HepG2 (cell line): ENCODE results near the gene HDGFL2. TPM values are rescaled to one million over a fixed set of nuclear protein-coding genes. Genes with fewer than 3 reads are reported as not detected.

Source experiments
- DNMT1 ChIP-seq: sonication (generic); formaldehyde crosslinking; IDR thresholded peaks from 2 replicates; pipeline ENCODE4 v1.5.1; 2020; ENCODE audit warnings: mild to moderate bottlenecking, missing genetic modification reagents
- E2F5 ChIP-seq: sonication (generic); formaldehyde crosslinking; conservative IDR thresholded peaks from 2 replicates; pipeline ENCODE4 v1.4.0; 2020; ENCODE audit warnings: missing genetic modification reagents
- GFI1 ChIP-seq: sonication (generic); formaldehyde crosslinking; IDR thresholded peaks from 2 replicates; pipeline ENCODE4 v1.5.0; 2020; ENCODE audit warnings: missing genetic modification reagents, mild to moderate bottlenecking, borderline replicate concordance
- IKZF5 ChIP-seq: IDR thresholded peaks from 2 replicates; pipeline ENCODE4 v1.6.1; 2018; ENCODE audit warnings: missing genetic modification reagents, mild to moderate bottlenecking, missing compliant biosample characterization
- IRF2 ChIP-seq: IDR thresholded peaks from 2 replicates; pipeline ENCODE4 v1.6.1; 2018; ENCODE audit warnings: missing genetic modification reagents, missing compliant biosample characterization
- KDM5A ChIP-seq: fragments of 200-600 bp; sonication (generic); IDR thresholded peaks from 2 replicates; pipeline ENCODE4 v1.7.0; 2018; ENCODE audit warnings: antibody characterized with exemption, mild to moderate bottlenecking, low read length, borderline replicate concordance
- NR2C2 ChIP-seq: sonication (generic); formaldehyde crosslinking; IDR thresholded peaks from 2 replicates; pipeline ENCODE4 v1.4.0; 2020; ENCODE audit warnings: missing genetic modification reagents, mild to moderate bottlenecking, moderate library complexity, borderline replicate concordance
- RELA ChIP-seq: sonication (generic); formaldehyde crosslinking; IDR thresholded peaks from 2 replicates; pipeline ENCODE4 v1.4.0; 2020; ENCODE audit warnings: missing genetic modification reagents
- SRSF4 ChIP-seq: fragments of 200-400 bp; formaldehyde crosslinking; IDR thresholded peaks from one replicate; pipeline ENCODE4 v1.6.1; 2018; ENCODE audit warnings: mild to moderate bottlenecking, low read depth, low read length, moderate library complexity; ENCODE audit not compliant: poor library complexity, severe bottlenecking
- THYN1 ChIP-seq: sonication (generic); formaldehyde crosslinking; IDR thresholded peaks from 2 replicates; pipeline ENCODE4 v1.8.1; 2023; ENCODE audit warnings: low read depth, mild to moderate bottlenecking, moderate library complexity, missing genetic modification reagents, borderline replicate concordance
- ZFY ChIP-seq: sonication (generic); formaldehyde crosslinking; IDR thresholded peaks from 2 replicates; pipeline ENCODE4 v1.4.0; 2020; ENCODE audit warnings: missing genetic modification reagents
- ZHX1 ChIP-seq: sonication (generic); formaldehyde crosslinking; IDR thresholded peaks from 2 replicates; pipeline ENCODE4 v1.8.1; 2022; ENCODE audit warnings: low read depth, mild to moderate bottlenecking, missing genetic modification reagents
- ZNF33A ChIP-seq: sonication (generic); formaldehyde crosslinking; IDR thresholded peaks from 2 replicates; pipeline ENCODE4 v1.5.1; 2020; ENCODE audit warnings: missing genetic modification reagents, mild to moderate bottlenecking, moderate library complexity, borderline replicate concordance
- ZNF850 ChIP-seq: sonication (generic); formaldehyde crosslinking; conservative IDR thresholded peaks from 2 replicates; pipeline ENCODE4 v1.9.0; 2021; ENCODE audit warnings: mild to moderate bottlenecking, missing genetic modification reagents
- polyA plus RNA-seq, 8 experiments: library from polyadenylated mRNA; depleted of rRNA in 3 of 8; stranded (reverse) in 7 of 8; unstranded in 1 of 8; fragments of >200 nt; fragmentation: Illumina TruSeq in 4 of 8; extraction: Trizol in 4 of 8; gene quantifications; 2 replicates each; pipeline versions ENCODE4 v1.2.1 to v1.2.3, GENCODE V29; 2011 to 2016; ENCODE audit warnings: low read depth in 4 of 8, missing spikeins in 1 of 8, mixed read lengths in 1 of 8; ENCODE audit not compliant: insufficient read depth in 1 of 8
- total RNA-seq, 5 experiments: library from RNA; depleted of rRNA; stranded (reverse); fragments of >200 nt; fragmentation: Illumina TruSeq; extraction: Trizol; gene quantifications; 2 replicates each; pipeline ENCODE4 v1.2.3, GENCODE V29; 2016; ENCODE audit warnings: low read depth in 1 of 5
- TF ChIP-seq, protein P1 (sequence below): IDR thresholded peaks from 2 replicates; pipeline ENCODE4 v1.6.1; 2012; ENCODE audit warnings: low read length, improper control_type of control experiment

Gene HDGFL2
- total and polyA plus RNA-seq, 2 of the 13 experiments (the other 11 are each of a cell fraction or from before 2014, with no cell fraction given) = 20.0 to 51.1 TPM

DNA sequence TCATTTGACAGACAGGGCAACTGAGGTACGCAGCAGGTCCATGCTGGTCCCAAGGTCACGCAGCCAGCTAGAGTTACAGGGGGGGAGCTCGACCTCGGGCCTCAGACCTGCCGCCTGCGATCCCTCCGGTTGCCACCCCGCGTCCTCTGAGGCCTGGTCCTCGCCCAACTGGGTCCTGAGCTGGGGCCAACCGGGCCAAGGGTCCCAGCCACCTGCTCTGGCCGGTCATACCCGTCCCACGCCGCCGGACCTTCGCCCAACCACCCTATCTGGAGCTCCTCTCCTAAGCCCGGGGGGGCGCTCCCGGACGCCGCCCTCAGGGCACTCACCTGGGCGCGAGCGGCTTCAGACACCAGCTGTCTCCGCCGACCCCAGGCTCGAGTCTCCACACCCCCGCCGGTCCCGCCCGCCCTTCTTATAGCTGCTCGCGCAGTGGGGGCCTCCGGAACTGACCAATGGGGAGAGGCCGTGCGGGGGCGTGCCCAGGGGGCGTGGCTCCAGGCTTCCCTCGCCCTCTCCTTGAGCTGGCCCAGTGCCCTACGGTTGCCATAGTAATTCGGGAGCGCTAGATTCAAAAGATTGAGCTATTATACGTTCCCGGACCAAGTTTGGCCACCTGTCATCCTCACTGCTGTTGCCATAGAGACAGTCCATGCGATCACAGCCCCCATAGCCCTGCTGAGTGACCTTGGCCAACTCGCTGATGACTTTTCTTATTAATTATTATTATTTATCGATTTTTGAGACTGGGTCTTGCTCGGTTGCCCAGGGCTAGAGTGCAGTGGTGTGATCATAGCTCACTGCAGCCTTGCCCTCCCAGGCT, 63.0 kb downstream of the HDGFL2 start, which contains the start of gene PLIN5 (continued):
- no peak for TF ChIP-seq ZHX1 (CRISPR knock-in tag)
- no peak for TF ChIP-seq IRF2 (CRISPR knock-in tag)
- TF ChIP-seq NR2C2 (CRISPR knock-in tag) = no peak
- no peak for TF ChIP-seq ZNF850 (CRISPR knock-in tag)
- no peak for TF ChIP-seq SRSF4
- TF ChIP-seq, protein P1, sequence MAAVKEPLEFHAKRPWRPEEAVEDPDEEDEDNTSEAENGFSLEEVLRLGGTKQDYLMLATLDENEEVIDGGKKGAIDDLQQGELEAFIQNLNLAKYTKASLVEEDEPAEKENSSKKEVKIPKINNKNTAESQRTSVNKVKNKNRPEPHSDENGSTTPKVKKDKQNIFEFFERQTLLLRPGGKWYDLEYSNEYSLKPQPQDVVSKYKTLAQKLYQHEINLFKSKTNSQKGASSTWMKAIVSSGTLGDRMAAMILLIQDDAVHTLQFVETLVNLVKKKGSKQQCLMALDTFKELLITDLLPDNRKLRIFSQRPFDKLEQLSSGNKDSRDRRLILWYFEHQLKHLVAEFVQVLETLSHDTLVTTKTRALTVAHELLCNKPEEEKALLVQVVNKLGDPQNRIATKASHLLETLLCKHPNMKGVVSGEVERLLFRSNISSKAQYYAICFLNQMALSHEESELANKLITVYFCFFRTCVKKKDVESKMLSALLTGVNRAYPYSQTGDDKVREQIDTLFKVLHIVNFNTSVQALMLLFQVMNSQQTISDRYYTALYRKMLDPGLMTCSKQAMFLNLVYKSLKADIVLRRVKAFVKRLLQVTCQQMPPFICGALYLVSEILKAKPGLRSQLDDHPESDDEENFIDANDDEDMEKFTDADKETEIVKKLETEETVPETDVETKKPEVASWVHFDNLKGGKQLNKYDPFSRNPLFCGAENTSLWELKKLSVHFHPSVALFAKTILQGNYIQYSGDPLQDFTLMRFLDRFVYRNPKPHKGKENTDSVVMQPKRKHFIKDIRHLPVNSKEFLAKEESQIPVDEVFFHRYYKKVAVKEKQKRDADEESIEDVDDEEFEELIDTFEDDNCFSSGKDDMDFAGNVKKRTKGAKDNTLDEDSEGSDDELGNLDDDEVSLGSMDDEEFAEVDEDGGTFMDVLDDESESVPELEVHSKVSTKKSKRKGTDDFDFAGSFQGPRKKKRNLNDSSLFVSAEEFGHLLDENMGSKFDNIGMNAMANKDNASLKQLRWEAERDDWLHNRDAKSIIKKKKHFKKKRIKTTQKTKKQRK = no peak
- TF ChIP-seq GFI1 (CRISPR knock-in tag) = no peak
- no peak for TF ChIP-seq IKZF5 (CRISPR knock-in tag)
- TF ChIP-seq DNMT1 (CRISPR knock-in tag) = no peak
- TF ChIP-seq E2F5 (CRISPR knock-in tag) = peak; percentile 83
- TF ChIP-seq RELA (CRISPR knock-in tag) = no peak
- TF ChIP-seq ZFY (CRISPR knock-in tag) = peak; percentile 55; the same call in 1 of the 2 replicates
- TF ChIP-seq ZNF33A (CRISPR knock-in tag) = no peak
- TF ChIP-seq THYN1 (CRISPR knock-in tag) = no peak
- TF ChIP-seq KDM5A = no peak; the same call in 1 of the 2 replicates
